Measurements from ENCODE around the gene SLC22A4. TPM values are rescaled to one million over a fixed set of nuclear protein-coding genes. Genes with fewer than 3 reads are reported as not detected.

SLC22A4 gene
- total and polyA plus RNA-seq, 2 of the 8 experiments (the other 6 are each of a cell fraction or from before 2014, with no cell fraction given): 0.45 to 0.60 TPM

GRCh38 chr5:132368186-132368585 lies 74.0 kb downstream of the SLC22A4 start:
- H2AK5ac ChIP-seq (ENCODE audit: low read depth, low read length): no peak overlapping the region
- H3K9ac ChIP-seq (replicated peaks in 1 of 4; ENCODE audit: extremely low read depth in 1 of 4, low read depth in 3 of 4, low read length in 3 of 4): no peak overlapping the region
- H3K79me1 ChIP-seq (ENCODE audit: low read depth, low read length): no peaks in the 10 kb centered on the region; the same call in 1 of the 2 replicates
- H3K27ac ChIP-seq (ENCODE audit: low read depth, low read length): no peak overlapping the region
- no peak overlapping the region for H3K18ac ChIP-seq (ENCODE audit: extremely low read depth, low read length)
- no peaks in the 10 kb centered on the region for H3K36me3 ChIP-seq (ENCODE audit: control insufficient read depth in 2 of 4, insufficient read depth in 4 of 4, low read length in 3 of 4)
- H3K27me3 ChIP-seq (replicated peaks in 1 of 4; ENCODE audit: control insufficient read depth in 3 of 4, extremely low read depth in 1 of 4, insufficient read depth in 3 of 4, low read length in 3 of 4): peaks cover 0 to 18% (median 8%) of the 10 kb centered on the region in 4 experiments; a peak in 5 of 7 replicates
- no peak for DNase-seq (ENCODE audit: low read depth in 1 of 2, low spot score in 2 of 2)
- TF ChIP-seq SRF (IDR thresholded peaks at IDR 0.05; ENCODE audit: low read depth, low read length): no peak
- no peak overlapping the region for H2AFZ ChIP-seq (ENCODE audit: low read length)
- H2BK15ac ChIP-seq (ENCODE audit: low read length): no peak overlapping the region
- no peak overlapping the region for H2BK12ac ChIP-seq (ENCODE audit: low read depth, low read length)
- no peak for FAIRE-seq
- ChIA-PET CTCF (ENCODE audit: partially characterized antibody) (interaction anchor here (0.7 to 2.6 kb wide), 8 partner anchors 10 to 96 kb away, joined by 3 to 11 read pairs (median 4); no protein-coding TSS in a partner anchor), POLR2A (ENCODE audit: partially characterized antibody) (interaction anchor here (0.6 kb wide), 1 partner anchor 39 kb away, joined by 3 read pairs; no protein-coding TSS in a partner anchor)
- no peak overlapping the region for H2BK120ac ChIP-seq (replicated peaks; ENCODE audit: low read depth, low read length)
- H3K23ac ChIP-seq (ENCODE audit: insufficient read length): no peak overlapping the region
- H4K8ac ChIP-seq (ENCODE audit: extremely low read depth, insufficient read depth, low read length): no peak overlapping the region
- H4K5ac ChIP-seq (ENCODE audit: insufficient read length, low read depth, low read length): no peak overlapping the region
- no peak overlapping the region for H3K4me2 ChIP-seq (ENCODE audit: insufficient read depth in 1 of 2, low read depth in 2 of 2, low read length in 2 of 2)
- peaks cover 0 to 4% (median 2%) of the 10 kb centered on the region in 4 experiments; a peak in 2 of 7 replicates for H3K4me1 ChIP-seq (replicated peaks in 1 of 4; ENCODE audit: control insufficient read depth in 3 of 4, insufficient read depth in 4 of 4, low read length in 3 of 4)
- H2BK20ac ChIP-seq (ENCODE audit: low read length): no peak overlapping the region
- no peak overlapping the region for H3K4me3 ChIP-seq (ENCODE audit: extremely low read depth in 1 of 4, insufficient read depth in 2 of 4, low read depth in 3 of 4, low read length in 4 of 4)
- no peak overlapping the region for H3K14ac ChIP-seq (ENCODE audit: insufficient read length)
- H3K9me3 ChIP-seq (ENCODE audit: insufficient read depth in 2 of 2, low read depth in 1 of 2, low read length in 1 of 2): no peaks in the 10 kb centered on the region
- no peaks in the 10 kb centered on the region for H4K20me1 ChIP-seq (replicated peaks in 1 of 2; ENCODE audit: control insufficient read depth in 1 of 2, insufficient read depth in 2 of 2, low read length in 2 of 2)
- no peak overlapping the region for H3K56ac ChIP-seq (replicated peaks; ENCODE audit: insufficient read length, low read depth, low read length)
- no peak overlapping the region for H2BK5ac ChIP-seq (ENCODE audit: low read depth, low read length)
- no peak overlapping the region for H3K4ac ChIP-seq (replicated peaks; ENCODE audit: insufficient read length, low read depth, low read length)
- H3K23me2 ChIP-seq (ENCODE audit: low read depth, low read length): peaks cover 12% of the 10 kb centered on the region; the same call in 1 of the 2 replicates
- H3K79me2 ChIP-seq (ENCODE audit: control insufficient read depth in 1 of 2, insufficient read depth in 2 of 2, low read length in 2 of 2): no peaks in the 10 kb centered on the region
- WGBS, 2 experiments (ENCODE audit: extremely low coverage in 1 of 2, insufficient coverage in 1 of 2, insufficient read length in 1 of 2, insufficient replicate concordance in 2 of 2, low coverage in 1 of 2, low lambda C conversion rate in 2 of 2, missing lambda C conversion rate in 1 of 2): 86% methylated on average over 4 of the region's 4 CpGs; no CpG with 5 or more reads in 1 of the 2 experiments
- H4K91ac ChIP-seq (replicated peaks; ENCODE audit: insufficient read length, low read length): no peak overlapping the region

Data from H1 (cell line).